Neutrophil (primary cell): ENCODE measurements around the gene TSPAN3.

ENCODE experiments used
- H3K27ac ChIP-seq: fragments of 200-600 bp; sonication (generic); 2 replicates; pipeline ENCODE4 v1.5.1; 2016; ENCODE audit warnings: mild to moderate bottlenecking, moderate library complexity
- H3K27me3 ChIP-seq: fragments of 200-600 bp; sonication (generic); 2 replicates; pipeline ENCODE4 v1.6.0; 2016; ENCODE audit warnings: mild to moderate bottlenecking
- H3K36me3 ChIP-seq: fragments of 200-600 bp; sonication (generic); 2 replicates; pipeline ENCODE4 v1.5.1; 2017
- H3K4me1 ChIP-seq, 2 experiments: fragments of 200-600 bp in 1 of 2; sonication (generic) in 1 of 2; 1 replicate in 1 of 2; 2 replicates in 1 of 2; pipeline versions ENCODE4 v1.5.1 to v1.6.1; 2013 to 2016; ENCODE audit warnings: low read depth in 1 of 2, low read length in 1 of 2, mild to moderate bottlenecking in 1 of 2, moderate library complexity in 1 of 2; ENCODE audit not compliant: control insufficient read depth in 1 of 2, insufficient read depth in 1 of 2
- H3K4me3 ChIP-seq, 2 experiments: fragments of 200-600 bp in 1 of 2; sonication (generic) in 1 of 2; 1 replicate in 1 of 2; 2 replicates in 1 of 2; pipeline ENCODE4 v1.5.1; 2013 to 2016; ENCODE audit warnings: low read depth in 1 of 2, low read length in 1 of 2, mild to moderate bottlenecking in 1 of 2, moderate library complexity in 1 of 2
- H3K9me3 ChIP-seq: fragments of 200-600 bp; sonication (generic); 2 replicates; pipeline ENCODE4 v1.5.1; 2016
- CTCF ChIP-seq: fragments of 200-600 bp; sonication (generic); IDR thresholded peaks from 2 replicates; pipeline ENCODE4 v1.5.1; 2016; ENCODE audit warnings: antibody characterized with exemption

TSPAN3 gene

GRCh38 chr15:77019521-77020331 lies 51.2 kb downstream of the TSPAN3 start:
- Histone ChIP-seq H3K36me3 (peaks cover 77% of the 10 kb centered on the region), H3K4me3 (peak overlapping the region; percentile 15 to 18), H3K9me3 (no peaks in the 10 kb centered on the region), H3K27me3 (no peaks in the 10 kb centered on the region), H3K27ac (peak overlapping the region; percentile 94), H3K4me1 (peaks cover 74 to 82% of the 10 kb centered on the region in 2 experiments)
- TF ChIP-seq CTCF, result no peak

- Histone ChIP-seq H3K27me3 (no peaks in the 10 kb centered on the region), H3K4me1 (peaks cover 82 to 89% of the 10 kb centered on the region in 2 experiments), H3K4me3 (peak overlapping the region; percentile 10 to 15), H3K36me3 (peaks cover 71% of the 10 kb centered on the region), H3K9me3 (no peaks in the 10 kb centered on the region), H3K27ac (peak overlapping the region; percentile 94)
- no peak for TF ChIP-seq CTCF
Measured at GRCh38 chr15:77018796-77019505, 52.0 kb downstream of the TSPAN3 start.

- Histone ChIP-seq H3K36me3 (peaks cover 65% of the 10 kb centered on the region), H3K27me3 (no peaks in the 10 kb centered on the region), H3K4me3 (no peak overlapping the region), H3K4me1 (peaks cover 91 to 98% of the 10 kb centered on the region in 2 experiments), H3K27ac (peak overlapping the region; percentile 94), H3K9me3 (no peaks in the 10 kb centered on the region)
- no peak for TF ChIP-seq CTCF
Measured at GRCh38 chr15:77017761-77018720, 52.9 kb downstream of the TSPAN3 start.

- Histone ChIP-seq H3K4me1 (peaks cover 99 to 100% of the 10 kb centered on the region in 2 experiments), H3K4me3 (no peak overlapping the region), H3K27ac (peak overlapping the region; percentile 94), H3K27me3 (no peaks in the 10 kb centered on the region), H3K36me3 (peaks cover 65% of the 10 kb centered on the region), H3K9me3 (no peaks in the 10 kb centered on the region)
- TF ChIP-seq CTCF, result no peak
Measured at GRCh38 chr15:77017091-77017660, 53.7 kb downstream of the TSPAN3 start.

- H3K9me3 ChIP-seq, result no peaks in the 10 kb centered on the region
- peaks cover 63% of the 10 kb centered on the region for H3K36me3 ChIP-seq
- H3K4me3 ChIP-seq, result peak overlapping the region in 1 of 2 experiments; percentile 49
- no peak for TF ChIP-seq CTCF
- H3K27me3 ChIP-seq, result no peaks in the 10 kb centered on the region
- H3K27ac ChIP-seq, result peak overlapping the region; percentile 94
- H3K4me1 ChIP-seq, result peaks cover 96 to 100% of the 10 kb centered on the region in 2 experiments
Measured at GRCh38 chr15:77016321-77016695, 54.6 kb downstream of the TSPAN3 start.
